ENCODE results near the gene MTA2.

GRCh38 chr11:62544581-62545436 is 56.9 kb downstream of the MTA2 start:
- TF ChIP-seq CTCF (IDR thresholded peaks at IDR 0.05) (no peak), POLR2AphosphoS5 (IDR thresholded peaks at IDR 0.05) (no peak)
